GM19452 (cell line): Measurements from ENCODE around the gene GNAI2.
A peak's percentile ranks its signal among the peaks of the same experiment; 100 is the strongest.
"Not testable (repeated sequence)": the region's sequence is repeated elsewhere in the genome, so short reads cannot be mapped to it uniquely, and the experiment has no call there.

Experiments used
- ATAC-seq: cut with Tn5 transposase; IDR thresholded peaks from one replicate; pipeline ENCODE4 v1.9.1; 2021; ENCODE audit not compliant: unreplicated experiment

GNAI2 gene

GRCh38 chr3:50224639-50225038, 11.4 kb upstream of the GNAI2 start:
- ATAC-seq = no peak

DNA sequence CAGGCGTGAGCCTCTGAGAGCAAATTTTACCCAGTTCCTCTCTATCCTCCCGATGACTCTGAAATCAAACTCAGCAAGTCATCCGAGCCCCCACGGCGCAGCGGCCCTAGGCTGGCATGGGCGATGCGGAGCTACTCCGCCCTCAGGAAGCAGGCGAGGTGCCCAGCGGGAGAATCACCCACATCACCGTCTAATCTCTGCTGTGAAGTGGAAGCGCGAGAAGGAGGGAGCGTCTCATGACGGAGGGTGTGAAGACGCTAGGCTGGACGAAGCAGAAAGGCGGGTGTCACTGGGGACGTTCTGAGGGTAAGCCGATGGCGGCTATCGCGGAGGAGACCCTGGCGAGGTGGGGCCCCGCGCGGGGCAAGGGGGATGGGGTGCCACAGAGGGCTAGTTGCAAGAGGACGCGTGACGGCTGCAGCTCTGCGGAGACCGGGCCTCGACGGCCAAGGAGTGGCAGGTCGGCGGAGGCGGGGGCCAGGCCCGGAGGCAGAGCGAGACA, 9.1 kb upstream of the GNAI2 start:
- ATAC-seq = peak; percentile 10

- ATAC-seq = peak; percentile 80
These were observed 8.4 kb upstream of the GNAI2 start for GRCh38 chr3:50227390-50228183.

DNA sequence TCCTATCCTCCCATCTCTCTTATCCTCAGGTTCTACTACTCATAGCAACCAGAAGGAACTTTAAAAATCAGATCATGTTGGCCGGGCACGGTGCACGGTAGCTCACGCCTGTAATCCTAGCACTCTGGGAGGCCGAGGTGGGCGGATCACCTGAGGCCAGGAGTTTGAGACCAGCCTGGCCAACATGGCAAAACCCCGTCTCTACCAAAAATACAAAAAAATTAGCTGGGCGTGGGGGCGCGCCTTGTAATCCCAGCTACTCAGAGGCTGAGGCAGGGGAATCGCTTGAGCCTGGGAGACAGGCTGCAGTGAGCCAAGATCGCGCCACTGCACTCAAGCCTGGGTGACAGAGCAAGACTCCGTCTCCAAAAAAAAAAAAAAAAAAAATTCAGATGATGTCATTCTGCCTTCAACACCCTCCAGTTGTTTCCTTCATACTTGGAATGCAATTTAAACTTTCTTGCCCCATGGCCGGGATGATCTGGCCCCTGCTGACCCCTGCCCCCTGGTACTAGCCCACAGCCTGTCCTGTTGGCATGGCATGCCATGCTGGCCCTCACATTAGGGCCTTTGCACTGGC, 7.7 kb upstream of the GNAI2 start:
- ATAC-seq = not testable (repeated sequence)

GRCh38 chr3:50229490-50229889, 6.5 kb upstream of the GNAI2 start:
- no peak for ATAC-seq

DNA sequence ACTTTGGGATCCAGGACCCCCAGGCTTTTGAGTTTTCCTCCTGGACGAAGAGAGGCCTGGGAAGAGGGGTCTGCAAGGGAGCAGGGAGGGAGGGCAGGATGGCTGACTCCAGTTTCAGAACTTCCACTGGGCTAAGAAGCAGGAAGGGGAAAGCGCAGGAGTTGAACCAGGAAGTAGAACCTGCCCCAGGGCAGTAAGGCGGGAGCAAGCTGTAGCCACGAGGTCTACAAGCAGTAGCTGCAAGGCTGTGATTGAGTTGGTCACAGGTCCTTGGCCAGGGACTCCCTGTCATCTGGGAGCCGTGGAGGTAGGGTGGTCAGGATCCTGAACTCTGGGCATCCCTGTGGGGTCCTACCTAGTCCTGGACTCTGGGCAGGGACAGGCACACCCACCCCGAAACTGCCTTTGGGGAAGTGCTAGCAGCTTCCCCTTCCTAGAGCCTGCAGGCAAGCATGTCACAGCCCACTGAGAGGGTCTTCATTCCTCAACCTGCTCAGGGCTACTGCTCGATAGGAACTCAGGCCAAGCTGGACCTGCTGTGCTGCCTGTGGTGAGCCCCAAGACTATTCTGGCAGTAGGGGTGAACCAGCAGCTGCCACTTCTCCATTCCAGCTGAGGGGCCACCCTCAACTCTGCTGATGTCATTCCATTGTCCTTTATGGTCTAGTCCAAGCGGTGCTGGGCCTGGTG, 5.8 kb upstream of the GNAI2 start:
- no peak for ATAC-seq

DNA sequence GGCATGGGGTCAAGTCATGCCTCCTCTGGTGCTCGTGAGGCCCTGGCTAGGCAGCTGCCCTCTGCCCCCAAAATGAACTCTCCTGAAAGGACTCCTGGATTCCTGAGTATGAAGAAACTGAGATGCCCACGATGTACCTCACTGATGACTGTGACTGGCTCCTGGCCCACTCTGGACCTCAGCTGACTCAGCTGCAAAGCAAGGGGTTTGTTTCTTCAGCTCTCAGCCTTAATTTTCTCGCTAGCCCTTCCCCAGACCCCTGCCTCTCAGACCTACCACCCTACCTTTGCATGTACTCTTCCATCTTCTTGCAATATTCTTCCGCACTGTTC, 5.2 kb upstream of the GNAI2 start:
- ATAC-seq = no peak

- ATAC-seq = no peak
These were observed 4.4 kb upstream of the GNAI2 start for GRCh38 chr3:50231581-50231980.

DNA sequence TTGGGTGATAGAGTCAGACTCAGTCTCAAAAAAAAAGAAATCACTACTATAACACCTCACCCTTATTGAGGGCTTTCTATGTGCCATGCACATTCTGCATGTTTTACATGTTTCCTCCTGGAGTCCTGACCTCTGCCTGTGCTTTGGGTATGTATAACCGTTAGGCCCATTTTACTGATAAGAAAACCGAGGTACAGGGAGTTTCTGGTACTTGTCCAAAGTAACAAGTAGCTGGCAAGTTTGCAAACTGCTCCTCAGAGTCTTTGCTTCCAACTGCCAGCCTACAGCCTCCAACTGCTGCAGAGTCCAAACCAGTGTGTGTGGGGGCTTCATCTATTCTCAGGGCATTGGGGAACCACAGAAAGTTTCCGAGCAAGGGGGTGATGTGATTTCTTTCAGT, 3.7 kb upstream of the GNAI2 start:
- ATAC-seq = no peak

DNA sequence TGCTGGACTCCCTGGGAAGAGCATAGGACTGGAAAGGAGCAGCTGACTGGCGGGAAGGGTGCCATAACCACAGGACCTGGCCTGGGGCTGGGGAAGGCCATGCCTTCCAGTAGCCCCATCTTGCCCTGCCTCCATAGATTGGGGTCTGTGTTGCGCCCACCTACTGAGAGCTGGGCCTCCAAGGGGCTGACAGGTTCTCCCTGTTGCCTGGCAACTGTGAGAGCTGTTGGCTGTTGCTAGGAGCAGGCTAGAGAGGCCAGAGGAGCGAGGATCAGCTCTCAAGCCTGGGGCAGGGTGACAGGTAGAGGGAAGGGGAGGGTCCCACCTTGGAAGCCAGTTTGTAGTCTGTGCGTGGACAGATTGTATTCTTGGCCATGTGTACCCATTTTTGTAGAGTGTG, 2.8 kb upstream of the GNAI2 start:
- no peak for ATAC-seq

- no peak for ATAC-seq
These were observed 604 bp downstream of the GNAI2 start for GRCh38 chr3:50236484-50237132.

GRCh38 chr3:50237133-50237651, 1.2 kb downstream of the GNAI2 start:
- no peak for ATAC-seq

DNA sequence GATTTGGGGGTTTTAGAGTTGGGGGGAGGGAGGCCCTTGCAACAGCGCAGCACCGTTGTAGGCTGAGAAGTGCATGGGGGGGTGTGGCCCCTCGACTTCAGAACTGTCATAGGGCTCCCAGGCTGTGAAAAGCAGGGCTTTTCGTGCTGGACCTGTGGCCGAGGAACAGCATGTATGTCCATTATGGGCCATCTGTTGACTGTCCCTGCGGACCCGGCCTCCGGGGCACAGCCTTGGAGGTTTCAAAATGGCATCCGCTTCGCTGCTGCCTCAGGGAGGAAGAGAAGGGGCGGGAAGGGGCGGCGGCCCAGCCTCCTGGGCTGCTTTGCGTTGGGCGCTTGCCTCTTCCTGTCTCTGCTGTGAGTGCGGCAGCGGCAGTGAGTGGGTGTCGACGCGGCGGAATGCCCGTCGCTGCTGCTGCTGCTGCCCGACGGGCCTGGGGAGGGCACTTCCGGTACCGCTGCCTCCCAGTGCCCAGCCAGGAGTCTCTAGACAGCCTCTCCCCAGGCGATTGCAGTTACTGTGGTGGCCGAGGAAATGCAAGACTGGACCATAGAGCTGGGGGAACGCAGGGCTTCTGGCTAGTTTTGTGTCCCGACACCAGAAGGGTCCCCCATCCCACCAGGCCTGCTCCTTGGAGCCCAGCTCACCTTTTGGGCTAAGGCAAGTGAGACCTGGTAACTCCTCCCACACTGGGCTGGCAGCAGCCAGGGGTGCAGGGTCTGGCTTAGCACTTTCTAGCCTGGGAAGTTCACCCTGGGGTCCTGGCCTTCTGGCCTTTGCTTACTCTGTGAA, 1.9 kb downstream of the GNAI2 start:
- ATAC-seq = peak; percentile 37

DNA sequence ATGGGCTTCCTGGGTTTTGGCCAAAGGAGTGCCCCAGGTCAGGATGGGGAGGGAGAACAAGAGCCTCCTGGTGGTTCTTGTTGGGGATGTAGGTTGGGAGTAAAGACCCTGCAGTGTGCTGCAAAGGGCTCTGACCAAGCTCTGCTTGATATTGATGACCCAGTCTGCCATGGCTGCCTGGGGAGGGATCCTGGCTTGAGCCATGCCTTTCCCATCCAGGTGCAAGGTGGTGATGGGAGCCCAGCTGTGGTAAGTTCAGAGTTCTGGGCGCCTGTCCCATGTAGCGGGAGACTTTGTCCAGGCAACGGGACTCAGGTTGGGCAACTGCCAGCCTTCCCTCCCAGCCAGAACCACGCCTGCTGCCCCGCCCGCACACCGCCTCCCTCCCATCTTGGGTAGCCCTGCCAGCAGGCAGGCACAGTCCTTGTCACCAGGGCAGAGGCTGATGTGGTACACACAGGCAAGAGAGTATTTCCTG, 2.6 kb downstream of the GNAI2 start:
- no peak for ATAC-seq

- ATAC-seq = no peak
These were observed 3.6 kb downstream of the GNAI2 start for GRCh38 chr3:50239649-50240048.

DNA sequence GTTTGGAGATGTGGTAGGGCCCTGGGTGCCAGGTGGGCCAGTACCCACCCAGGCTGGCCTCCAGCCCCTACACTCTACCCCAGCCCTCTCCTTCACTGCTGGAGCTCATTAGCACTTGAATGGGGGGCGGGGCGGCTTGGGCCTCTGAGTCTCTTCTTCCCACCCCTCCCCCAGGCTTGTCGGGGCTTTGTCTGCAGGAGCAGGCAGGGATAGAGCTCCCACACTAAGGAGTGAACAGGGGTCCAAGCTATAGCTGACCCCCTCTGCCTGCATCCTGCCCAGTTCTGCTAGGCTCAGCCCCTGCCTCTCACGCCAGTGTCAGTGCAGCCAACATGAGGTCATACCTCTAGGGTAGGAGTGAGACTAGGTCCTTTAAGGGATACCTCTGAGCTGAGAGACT, 5.2 kb downstream of the GNAI2 start:
- ATAC-seq = no peak

DNA sequence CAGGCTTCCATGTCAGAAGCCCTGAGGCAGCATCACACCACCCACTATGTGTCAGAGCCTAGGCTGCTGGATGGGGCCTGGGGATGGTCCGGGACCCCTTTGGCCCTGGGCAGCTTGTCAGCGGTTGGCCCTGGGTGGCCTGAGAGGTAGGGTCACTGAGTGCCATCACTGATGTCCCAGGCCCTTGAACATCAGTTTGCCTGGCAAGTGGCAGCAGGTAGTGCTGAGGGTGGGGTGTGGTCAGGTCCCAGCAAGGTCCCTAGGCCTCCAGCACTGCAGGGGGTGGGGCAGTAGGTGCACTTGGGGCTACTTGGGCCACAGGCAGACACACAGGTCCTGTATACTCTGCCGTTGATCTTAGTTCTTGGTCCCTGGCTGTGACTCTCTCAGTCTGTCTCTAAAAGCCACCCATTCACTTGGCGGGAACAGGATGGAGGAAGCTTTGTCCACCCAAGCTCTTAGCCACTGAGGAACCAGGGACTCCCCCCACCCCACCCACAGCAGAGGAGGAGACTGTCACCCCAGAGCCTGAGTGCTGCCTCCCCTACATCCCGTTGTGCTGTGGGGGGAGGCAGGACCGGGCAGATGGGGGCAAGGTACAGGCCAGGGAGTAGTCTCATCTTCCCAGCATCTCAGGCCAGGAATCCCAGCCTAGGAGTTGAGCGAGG, 5.8 kb downstream of the GNAI2 start:
- ATAC-seq = no peak

- ATAC-seq = no peak
These were observed 6.4 kb downstream of the GNAI2 start for GRCh38 chr3:50242381-50242770.

DNA sequence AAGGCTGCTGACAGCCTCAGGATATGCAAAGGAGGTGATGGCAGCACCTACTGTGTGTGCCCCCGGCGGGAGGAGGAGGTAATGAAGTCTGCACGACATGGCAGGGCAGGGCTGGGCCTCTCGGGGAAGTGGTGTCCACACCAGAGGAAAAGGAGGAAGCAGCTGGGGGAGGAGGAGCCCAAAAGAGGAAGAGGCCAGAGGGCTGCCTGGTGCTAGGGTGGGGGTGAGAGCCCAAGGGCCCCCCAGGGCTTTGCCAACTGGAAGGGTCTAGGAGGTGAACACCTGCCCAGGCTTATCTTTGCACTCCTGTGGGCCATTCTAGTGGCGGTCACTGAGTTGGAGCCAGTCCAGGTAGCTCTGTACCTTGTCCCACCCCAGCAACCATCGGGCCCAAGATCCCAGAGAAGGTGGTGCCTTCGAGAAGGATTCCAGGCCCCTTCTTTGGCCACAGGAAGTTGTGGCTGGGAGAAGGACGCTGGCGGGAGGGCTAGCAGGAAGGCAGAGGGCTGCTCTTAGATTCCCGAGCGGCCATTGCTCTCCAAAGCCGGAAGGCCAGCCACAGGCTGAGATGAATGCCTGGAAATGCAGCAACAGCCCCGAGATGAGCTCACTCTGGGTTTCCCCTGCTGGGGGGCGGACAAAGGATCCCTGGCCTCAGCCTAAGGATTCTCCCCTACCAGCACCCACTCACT, 7.0 kb downstream of the GNAI2 start:
- ATAC-seq = no peak
